NCI-H446 treated with DMSO at 0.1 percent for 48 hours (cell line): ENCODE results near the gene RYR1.

Experiments used
- DNase-seq: peaks from one replicate; lab custom pipeline; 2025; lab: John Stamatoyannopoulos, UW

RYR1 gene

DNA sequence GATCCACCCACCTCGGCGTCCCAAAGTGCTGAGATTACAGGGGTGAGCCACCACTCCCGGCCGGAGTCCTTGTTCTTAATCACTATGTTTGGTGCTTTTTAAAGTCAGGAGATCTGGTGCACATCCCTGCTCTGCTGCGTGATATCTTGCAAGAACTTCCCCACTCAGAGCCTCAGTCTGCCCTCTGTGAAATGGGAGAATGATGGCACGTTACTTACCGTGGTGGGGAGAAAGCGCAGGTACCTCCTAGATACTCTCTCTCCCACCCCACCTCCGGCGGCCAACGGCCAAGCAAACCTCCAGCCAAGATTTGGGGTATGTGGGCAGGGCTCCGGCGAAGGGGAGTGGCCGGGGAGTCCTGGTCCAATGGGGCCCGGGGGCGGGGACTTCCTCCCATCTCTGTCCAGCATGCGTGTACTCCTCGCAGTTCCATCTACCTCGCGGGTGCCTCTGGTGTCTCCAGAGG lies at the start of gene RYR1:
TSS of gene RYR1 (plus strand) at position 424 of the 466 bp plus-strand sequence. CDS start 139 bp downstream, outside the sequence.
- no peak for DNase-seq

GRCh38 chr19:38383743-38384142 lies 49.7 kb upstream of the RYR1 start:
- no peak for DNase-seq

DNA sequence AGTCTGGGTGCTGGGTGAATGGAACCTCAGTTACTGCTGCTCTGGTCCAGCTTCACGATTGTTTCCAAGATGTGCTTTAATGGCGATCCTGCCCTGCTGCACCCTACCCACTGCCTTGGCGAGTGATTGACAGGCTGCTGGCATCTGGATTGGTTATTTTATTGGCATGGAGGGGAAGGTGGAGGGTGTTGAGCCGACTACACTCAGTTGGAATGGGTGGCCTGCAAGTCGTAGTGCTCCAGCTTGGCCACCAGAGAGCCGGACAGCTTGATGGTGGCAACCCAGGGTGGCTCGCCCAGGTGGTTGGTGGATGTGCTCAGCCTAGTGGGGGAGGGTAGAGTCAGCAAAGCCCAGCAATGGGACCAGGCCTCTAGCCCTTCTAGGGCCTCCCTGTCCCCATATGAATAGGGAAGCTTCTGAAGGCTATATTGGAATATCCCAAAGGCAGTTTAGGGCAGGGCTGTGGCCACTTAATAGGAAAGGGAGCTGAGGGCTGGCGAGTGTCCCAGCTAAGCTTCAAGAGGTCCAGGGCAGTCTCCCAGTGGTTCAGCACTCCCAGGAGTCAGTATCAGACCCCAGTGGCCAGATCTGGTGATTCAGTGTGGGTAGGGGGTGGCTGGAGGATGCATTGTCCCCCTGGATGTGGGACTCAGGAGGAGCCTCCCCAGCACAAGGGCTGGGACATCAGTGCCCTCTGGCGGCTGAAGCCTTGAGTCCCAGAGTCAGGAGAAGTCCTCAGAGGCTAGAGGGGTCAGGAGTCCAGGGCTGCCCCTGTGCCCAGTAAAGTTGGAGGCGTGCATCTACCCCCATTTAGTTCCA lies 49.1 kb upstream of the RYR1 start:
- no peak for DNase-seq

GRCh38 chr19:38385057-38385803 lies 48.3 kb upstream of the RYR1 start:
- no peak for DNase-seq

GRCh38 chr19:38385804-38386257 lies 47.7 kb upstream of the RYR1 start:
- no peak for DNase-seq

DNA sequence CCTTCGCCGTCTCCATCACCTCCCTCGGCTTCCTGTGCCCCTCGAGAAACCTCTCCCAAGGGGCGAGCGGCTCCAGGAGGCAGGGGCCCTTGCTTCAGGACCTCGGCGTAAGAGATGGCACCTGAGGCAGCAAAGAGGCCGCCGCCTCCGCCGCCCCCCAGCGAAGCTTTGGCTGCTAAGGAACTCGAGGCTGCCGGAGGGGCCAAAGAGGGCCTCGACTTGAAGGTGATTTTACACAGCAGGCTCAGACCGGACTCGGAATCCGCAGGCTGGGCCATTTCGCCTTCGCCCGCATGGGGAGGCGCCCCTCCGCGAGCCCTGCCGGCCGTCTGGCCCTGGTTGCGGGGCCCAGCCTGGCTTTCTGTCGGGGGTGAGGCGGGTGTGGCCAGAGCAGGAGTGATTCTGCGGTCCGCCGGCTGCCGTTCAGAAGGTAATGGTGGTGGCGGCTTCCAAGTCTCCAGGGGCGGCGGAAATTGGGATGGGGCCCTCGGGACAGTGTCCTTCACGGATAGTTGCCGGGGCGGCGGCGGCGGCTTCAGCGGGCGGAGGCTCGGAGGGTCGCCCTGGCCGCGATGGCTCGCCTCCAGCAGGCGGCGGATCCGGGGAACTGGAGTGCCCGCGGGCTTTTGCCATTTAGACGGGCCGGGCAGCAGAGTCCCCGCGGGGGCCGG lies 47.1 kb upstream of the RYR1 start:
- DNase-seq, result no peak

DNA sequence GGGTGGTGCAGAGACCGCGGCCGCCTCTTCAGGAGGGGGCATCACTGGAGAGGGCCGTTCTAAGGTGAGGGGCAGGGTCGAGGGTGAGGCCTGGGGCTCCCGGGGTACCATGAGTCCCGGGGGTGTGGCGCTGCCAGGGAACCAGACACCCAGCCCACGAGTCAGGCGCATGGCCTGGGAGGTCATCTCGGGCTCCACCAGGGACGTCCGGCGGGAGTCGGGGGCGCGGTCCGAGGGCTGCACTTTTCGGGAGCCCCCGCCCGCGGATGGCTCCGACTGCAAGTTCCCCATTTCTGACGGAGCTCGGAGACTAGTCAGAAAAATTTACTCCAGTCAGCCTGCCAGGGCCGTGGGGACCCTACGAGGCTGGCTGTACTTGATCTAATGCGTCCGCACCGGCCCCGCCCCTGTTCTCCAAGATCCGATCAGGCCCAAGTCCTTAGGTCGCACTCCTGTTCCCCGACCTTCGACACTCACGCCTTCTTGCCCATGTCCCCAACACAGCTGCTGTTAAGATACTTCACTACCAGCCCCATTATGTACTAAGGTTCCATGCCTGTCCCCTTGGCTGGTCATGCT lies 46.4 kb upstream of the RYR1 start:
- no peak for DNase-seq

DNA sequence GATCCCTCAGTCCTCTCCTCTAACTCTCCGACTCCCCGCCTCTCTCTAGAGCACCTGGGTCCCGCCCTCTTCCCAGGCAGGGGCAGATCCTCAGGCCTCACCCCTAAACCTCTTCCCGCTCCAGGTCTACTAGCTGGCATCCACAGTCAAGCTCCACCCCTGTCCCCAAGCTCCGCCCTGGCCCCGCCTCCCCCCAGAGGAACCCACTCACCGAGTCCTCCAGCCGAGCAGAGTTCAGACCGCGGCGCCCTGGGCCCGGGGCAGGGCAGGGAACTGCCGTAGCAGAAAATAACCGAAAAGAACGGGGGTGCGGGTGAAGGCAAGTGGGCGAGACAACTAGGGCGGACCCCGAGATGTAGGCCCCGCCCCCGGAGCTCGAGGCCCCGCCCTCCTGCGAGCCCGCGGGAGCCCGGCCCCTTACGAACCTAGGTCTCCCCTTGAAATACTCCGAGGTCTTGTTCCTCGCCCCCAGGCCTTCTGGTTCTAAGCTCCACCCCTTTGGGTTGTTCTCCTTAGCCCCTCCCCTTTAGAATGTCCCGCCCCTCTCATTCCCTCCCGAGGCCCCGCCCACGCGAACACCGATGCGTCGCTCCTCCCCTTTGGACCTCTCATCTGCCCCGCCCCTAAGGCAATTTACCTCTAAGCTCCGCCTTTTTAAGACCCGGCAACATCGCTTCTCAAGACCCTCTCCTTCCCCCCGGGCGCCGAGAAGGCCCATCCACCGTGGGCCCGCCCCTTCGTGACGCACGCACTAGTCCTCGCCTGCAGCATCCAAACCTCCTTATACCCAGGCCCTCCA lies 45.7 kb upstream of the RYR1 start, which contains the start of gene GGN:
TSS of gene GGN (minus strand) at position 485 of the 799 bp plus-strand sequence. CDS start 773 bp downstream, outside the sequence.
- peak; percentile 84 for DNase-seq

DNA sequence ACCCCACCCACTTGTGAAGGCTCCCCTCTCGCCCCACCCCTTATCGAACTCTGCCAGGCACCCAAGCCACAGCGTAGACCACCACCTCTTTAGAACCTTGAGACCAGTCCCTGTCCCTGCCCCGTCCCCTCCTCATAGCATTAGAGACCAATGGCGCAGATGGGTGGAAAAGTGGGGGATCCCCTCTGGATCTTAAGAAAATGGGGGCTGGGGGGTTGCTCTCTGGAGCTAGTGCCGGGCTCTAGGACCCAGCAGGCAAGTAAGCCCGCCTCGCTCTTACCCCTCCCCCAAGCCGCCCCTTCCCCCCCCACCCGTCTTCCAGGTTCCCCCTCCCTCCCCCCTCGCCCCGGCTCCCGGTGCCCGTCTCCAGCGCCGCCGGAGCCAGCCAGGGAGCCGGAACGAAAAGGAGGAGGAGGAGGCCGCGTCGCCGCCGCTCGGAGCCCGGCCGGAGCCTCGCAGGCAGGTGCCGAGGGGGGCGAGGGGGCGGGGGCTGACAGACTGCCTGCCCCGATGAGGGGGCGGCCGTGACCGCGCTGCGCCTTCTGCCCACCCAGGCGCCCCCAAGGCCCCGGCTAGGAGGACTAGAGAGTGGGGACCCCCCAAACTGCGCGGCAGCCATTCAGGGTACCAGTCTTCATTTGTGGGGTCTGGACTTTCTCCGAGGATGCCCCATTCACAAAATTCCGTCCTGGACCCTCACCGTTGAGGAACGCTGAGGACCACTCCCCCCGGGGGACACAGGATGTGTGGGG lies 45.0 kb upstream of the RYR1 start, which contains the start of gene SPRED3:
TSS of gene SPRED3 (plus strand) at position 349 of the 752 bp plus-strand sequence. CDS start 1,606 bp downstream, outside the sequence.
- DNase-seq, result peak; percentile 44

DNA sequence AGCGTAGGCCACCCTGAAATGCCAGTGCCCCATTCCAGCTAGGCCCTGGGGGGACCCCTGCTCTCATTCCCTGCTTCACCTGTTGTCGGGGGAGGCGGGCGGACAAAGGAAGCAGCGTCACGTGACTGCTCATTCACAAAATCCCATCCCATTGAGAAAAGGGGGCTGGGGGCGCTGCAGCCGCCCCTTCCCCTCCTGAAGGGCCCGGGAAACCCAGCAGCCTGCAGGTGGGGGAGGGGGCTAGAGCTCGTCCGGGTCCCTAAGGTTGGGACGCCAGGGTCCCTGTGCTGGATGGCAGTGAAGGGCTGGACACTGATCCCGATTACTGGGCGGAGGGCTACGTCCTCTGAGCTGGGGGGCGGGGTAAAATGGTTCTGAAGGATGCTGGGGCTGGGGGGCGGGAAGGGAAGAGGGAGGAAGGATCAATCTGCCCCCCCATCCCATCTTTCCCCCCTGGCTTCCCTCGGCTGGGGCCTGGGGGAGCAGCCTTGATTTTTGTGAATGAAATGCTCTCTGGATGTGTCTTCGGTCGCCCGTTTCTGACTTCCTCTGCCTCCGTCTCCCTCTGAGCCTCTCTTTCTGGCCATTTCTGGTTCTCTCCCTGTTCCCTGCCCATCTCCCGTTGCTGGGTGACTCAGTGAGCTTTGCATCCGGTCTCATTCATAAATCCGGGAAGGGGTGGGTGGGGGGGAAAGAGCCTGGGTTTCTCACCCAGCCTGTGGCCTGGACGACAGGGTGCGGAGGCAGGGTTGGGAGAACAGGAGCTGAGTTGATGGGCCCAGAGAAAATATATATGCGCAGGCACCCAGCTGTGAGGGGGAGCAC lies 44.2 kb upstream of the RYR1 start:
- no peak for DNase-seq

DNA sequence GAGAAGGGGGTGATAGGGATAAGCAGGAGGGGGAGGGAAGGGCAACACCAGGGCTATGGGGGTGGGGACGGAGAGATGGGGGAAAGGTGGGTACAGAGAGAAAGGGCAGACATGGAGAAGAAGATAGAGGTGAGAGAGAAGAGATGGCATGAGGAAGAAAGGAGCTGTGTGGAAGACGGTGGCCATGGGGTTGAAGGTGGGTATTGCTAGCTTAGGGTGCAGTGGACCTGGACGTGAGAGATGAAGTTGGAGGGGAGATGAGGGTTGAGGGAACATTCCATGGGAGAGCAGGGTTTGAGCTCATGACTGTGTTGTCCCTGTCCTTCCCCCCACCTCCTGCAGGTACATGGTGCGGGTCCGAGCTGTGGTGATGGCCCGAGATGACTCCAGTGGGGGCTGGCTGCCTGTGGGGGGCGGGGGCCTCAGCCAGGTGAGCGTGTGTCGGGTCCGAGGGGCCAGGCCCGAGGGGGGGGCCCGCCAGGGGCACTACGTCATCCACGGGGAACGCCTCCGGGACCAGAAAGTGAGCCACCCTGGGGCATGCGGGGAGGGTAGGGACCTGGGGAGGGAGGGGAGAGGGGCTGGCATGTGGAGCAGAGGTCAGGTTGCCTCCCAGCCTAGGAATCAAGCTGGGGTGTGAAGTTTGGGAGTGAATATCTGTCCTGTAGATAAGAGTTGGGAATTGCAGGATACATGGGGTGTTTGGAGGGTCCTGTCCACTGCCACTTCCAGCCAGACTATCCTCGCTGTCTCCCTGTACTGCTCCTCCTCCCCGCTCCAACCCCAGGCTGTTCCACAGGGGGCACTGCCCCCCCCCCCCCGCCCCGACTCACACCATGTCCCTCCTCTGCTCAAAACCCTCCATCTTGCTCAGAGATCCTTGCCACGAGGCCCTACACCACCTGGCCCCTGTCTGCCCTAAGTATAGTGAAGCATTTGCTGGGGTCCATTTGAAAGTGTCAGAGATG lies 43.2 kb upstream of the RYR1 start:
- DNase-seq, result no peak

- no peak for DNase-seq
Measured at GRCh38 chr19:38391911-38392464, 41.5 kb upstream of the RYR1 start.

GRCh38 chr19:38392707-38393308 lies 40.7 kb upstream of the RYR1 start:
- DNase-seq, result no peak

- no peak for DNase-seq
Measured at GRCh38 chr19:38394488-38394887, 39.0 kb upstream of the RYR1 start.

DNA sequence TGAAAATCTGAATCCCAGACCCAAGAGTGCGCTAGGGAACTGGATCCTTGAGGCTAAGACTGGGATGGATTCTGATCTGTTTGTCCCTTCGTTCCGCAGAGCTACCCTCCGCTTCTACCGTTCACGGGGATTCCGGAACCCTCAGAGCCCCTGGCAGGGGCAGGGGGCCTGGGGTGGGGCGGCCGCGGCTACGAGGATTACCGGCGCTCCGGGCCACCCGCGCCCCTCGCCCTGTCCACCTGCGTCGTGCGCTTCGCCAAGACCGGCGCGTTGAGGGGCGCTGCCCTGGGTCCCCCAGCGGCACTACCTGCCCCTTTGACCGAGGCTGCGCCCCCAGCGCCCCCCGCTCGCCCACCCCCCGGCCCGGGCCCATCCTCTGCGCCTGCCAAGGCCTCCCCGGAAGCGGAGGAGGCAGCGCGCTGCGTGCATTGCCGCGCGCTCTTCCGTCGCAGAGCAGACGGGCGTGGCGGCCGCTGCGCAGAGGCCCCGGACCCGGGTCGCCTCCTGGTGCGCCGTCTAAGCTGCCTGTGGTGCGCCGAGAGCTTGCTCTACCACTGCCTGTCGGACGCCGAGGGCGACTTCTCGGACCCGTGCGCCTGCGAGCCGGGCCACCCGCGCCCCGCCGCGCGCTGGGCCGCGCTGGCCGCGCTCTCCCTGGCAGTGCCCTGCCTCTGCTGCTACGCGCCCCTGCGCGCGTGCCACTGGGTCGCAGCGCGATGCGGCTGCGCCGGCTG lies 37.9 kb upstream of the RYR1 start:
- no peak for DNase-seq

GRCh38 chr19:38399081-38399480 lies 34.4 kb upstream of the RYR1 start:
- DNase-seq, result no peak

- DNase-seq, result no peak
Measured at GRCh38 chr19:38399537-38399936, 34.0 kb upstream of the RYR1 start.
